Measurements from ENCODE around the gene CD55.

Gene CD55

GRCh38 chr1:207306023-207306422, 15.5 kb upstream of the CD55 start:
- Histone ChIP-seq H4K20me1 (ENCODE audit: control insufficient read depth, insufficient read depth, low read depth, low read length) (no peaks in the 10 kb centered on the region), H3K4me1 (ENCODE audit: control insufficient read depth, low read length) (peaks cover 28% of the 10 kb centered on the region), H3F3A (ENCODE audit: control insufficient read depth, insufficient read depth) (peaks cover 7% of the 10 kb centered on the region), H3K9me3 (ENCODE audit: control insufficient read depth, insufficient read depth, low read length) (no peaks in the 10 kb centered on the region), H3K36me3 (ENCODE audit: control insufficient read depth, low read length) (peaks cover 4% of the 10 kb centered on the region), H3K27me3 (ENCODE audit: control insufficient read depth, low read length) (no peaks in the 10 kb centered on the region), H3K79me2 (ENCODE audit: control insufficient read depth, low read length) (no peaks in the 10 kb centered on the region), H3K27ac (ENCODE audit: low read depth, low read length) (no peak overlapping the region), H3K4me2 (ENCODE audit: low read length) (no peak overlapping the region), H3K9me2 (replicated peaks; ENCODE audit: control insufficient read depth, low read length) (no peaks in the 10 kb centered on the region), H3K4me3 (ENCODE audit: low read length) (no peak overlapping the region)
- TF ChIP-seq CTCF (IDR thresholded peaks at IDR 0.05; ENCODE audit: low read depth, low read length, poor library complexity, severe bottlenecking) (no peak), EZH2phosphoT487 (IDR thresholded peaks at IDR 0.05; ENCODE audit: borderline replicate concordance, low read length) (no peak)

- peaks cover 4% of the 10 kb centered on the region for H3K36me3 ChIP-seq (ENCODE audit: control insufficient read depth, low read length)
- no peaks in the 10 kb centered on the region for H4K20me1 ChIP-seq (ENCODE audit: control insufficient read depth, insufficient read depth, low read depth, low read length)
- peaks cover 30% of the 10 kb centered on the region for H3K4me1 ChIP-seq (ENCODE audit: control insufficient read depth, low read length)
- no peaks in the 10 kb centered on the region for H3K79me2 ChIP-seq (ENCODE audit: control insufficient read depth, low read length)
- H3K4me2 ChIP-seq (ENCODE audit: low read length) = no peak overlapping the region
- H3K27me3 ChIP-seq (ENCODE audit: control insufficient read depth, low read length) = no peaks in the 10 kb centered on the region
- no peak overlapping the region for H3K4me3 ChIP-seq (ENCODE audit: low read length)
- H3K9me2 ChIP-seq (replicated peaks; ENCODE audit: control insufficient read depth, low read length) = no peaks in the 10 kb centered on the region
- TF ChIP-seq EZH2phosphoT487 (IDR thresholded peaks at IDR 0.05; ENCODE audit: borderline replicate concordance, low read length) (no peak), CTCF (IDR thresholded peaks at IDR 0.05; ENCODE audit: low read depth, low read length, poor library complexity, severe bottlenecking) (no peak)
- H3K9me3 ChIP-seq (ENCODE audit: control insufficient read depth, insufficient read depth, low read length) = no peaks in the 10 kb centered on the region
- no peak overlapping the region for H3K27ac ChIP-seq (ENCODE audit: low read depth, low read length)
- peaks cover 7% of the 10 kb centered on the region for H3F3A ChIP-seq (ENCODE audit: control insufficient read depth, insufficient read depth)
Measured at GRCh38 chr1:207306603-207307002, 14.9 kb upstream of the CD55 start.

- Histone ChIP-seq H3K79me2 (ENCODE audit: control insufficient read depth, low read length) (no peaks in the 10 kb centered on the region), H3K9me3 (ENCODE audit: control insufficient read depth, insufficient read depth, low read length) (no peaks in the 10 kb centered on the region), H3K27ac (ENCODE audit: low read depth, low read length) (peak overlapping the region; percentile 75), H3K9me2 (replicated peaks; ENCODE audit: control insufficient read depth, low read length) (no peaks in the 10 kb centered on the region), H3K36me3 (ENCODE audit: control insufficient read depth, low read length) (peaks cover 4% of the 10 kb centered on the region), H3K4me3 (ENCODE audit: low read length) (peak overlapping the region; percentile 30), H3K4me1 (ENCODE audit: control insufficient read depth, low read length) (peaks cover 35% of the 10 kb centered on the region), H3K4me2 (ENCODE audit: low read length) (peak overlapping the region; percentile 62), H3K27me3 (ENCODE audit: control insufficient read depth, low read length) (no peaks in the 10 kb centered on the region), H3F3A (ENCODE audit: control insufficient read depth, insufficient read depth) (peaks cover 11% of the 10 kb centered on the region), H4K20me1 (ENCODE audit: control insufficient read depth, insufficient read depth, low read depth, low read length) (no peaks in the 10 kb centered on the region)
- TF ChIP-seq EZH2phosphoT487 (IDR thresholded peaks at IDR 0.05; ENCODE audit: borderline replicate concordance, low read length) = no peak
- TF ChIP-seq CTCF (IDR thresholded peaks at IDR 0.05; ENCODE audit: low read depth, low read length, poor library complexity, severe bottlenecking) = no peak
Measured at GRCh38 chr1:207308451-207309190, 12.9 kb upstream of the CD55 start.
